Subcutaneous adipose tissue (tissue), 4 donors: ENCODE measurements around the gene UBE2J2. TPM values are rescaled to one million over a fixed set of nuclear protein-coding genes. Genes with fewer than 3 reads are reported as not detected.

ENCODE experiments used
- total RNA-seq, 4 donors: library from RNA; depleted of rRNA; stranded (reverse); fragments of >200 nt; gene quantifications; one replicate each; pipeline ENCODE4 v1.1.0, GENCODE V29; 2016
- TF ChIP-seq, protein P1 (sequence below): fragments of 450-650 bp; IDR thresholded peaks from one replicate; pipeline ENCODE4 v1.5.1; 2016; ENCODE audit warnings: low read depth, mild to moderate bottlenecking, control low read depth, antibody characterized with exemption, moderate library complexity

Gene UBE2J2
- total RNA-seq, 4 donors from 2014 or later: 20.1 to 35.4 (median 33.5) TPM

DNA sequence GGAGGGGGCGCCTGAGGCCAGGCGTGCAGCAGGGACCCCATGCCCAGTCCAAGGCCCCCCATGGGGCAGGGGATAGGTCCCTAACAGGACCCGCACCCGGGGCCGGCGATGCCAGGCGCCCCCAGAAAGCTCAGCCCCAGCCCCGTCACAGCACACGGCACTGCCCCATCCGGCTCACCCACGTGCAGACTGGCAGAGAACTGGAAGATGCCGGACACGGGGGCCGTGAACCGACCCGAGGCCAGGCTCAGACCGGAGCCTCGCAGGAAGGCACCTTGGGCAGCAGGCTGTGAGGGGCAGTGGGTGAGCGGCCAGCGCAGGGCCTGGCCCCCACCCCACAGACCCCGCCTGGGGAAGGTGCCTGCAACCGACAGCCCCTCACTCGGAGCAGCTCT, 30.4 kb downstream of the UBE2J2 start:
- TF ChIP-seq, protein P1, sequence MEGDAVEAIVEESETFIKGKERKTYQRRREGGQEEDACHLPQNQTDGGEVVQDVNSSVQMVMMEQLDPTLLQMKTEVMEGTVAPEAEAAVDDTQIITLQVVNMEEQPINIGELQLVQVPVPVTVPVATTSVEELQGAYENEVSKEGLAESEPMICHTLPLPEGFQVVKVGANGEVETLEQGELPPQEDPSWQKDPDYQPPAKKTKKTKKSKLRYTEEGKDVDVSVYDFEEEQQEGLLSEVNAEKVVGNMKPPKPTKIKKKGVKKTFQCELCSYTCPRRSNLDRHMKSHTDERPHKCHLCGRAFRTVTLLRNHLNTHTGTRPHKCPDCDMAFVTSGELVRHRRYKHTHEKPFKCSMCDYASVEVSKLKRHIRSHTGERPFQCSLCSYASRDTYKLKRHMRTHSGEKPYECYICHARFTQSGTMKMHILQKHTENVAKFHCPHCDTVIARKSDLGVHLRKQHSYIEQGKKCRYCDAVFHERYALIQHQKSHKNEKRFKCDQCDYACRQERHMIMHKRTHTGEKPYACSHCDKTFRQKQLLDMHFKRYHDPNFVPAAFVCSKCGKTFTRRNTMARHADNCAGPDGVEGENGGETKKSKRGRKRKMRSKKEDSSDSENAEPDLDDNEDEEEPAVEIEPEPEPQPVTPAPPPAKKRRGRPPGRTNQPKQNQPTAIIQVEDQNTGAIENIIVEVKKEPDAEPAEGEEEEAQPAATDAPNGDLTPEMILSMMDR: no peak

DNA sequence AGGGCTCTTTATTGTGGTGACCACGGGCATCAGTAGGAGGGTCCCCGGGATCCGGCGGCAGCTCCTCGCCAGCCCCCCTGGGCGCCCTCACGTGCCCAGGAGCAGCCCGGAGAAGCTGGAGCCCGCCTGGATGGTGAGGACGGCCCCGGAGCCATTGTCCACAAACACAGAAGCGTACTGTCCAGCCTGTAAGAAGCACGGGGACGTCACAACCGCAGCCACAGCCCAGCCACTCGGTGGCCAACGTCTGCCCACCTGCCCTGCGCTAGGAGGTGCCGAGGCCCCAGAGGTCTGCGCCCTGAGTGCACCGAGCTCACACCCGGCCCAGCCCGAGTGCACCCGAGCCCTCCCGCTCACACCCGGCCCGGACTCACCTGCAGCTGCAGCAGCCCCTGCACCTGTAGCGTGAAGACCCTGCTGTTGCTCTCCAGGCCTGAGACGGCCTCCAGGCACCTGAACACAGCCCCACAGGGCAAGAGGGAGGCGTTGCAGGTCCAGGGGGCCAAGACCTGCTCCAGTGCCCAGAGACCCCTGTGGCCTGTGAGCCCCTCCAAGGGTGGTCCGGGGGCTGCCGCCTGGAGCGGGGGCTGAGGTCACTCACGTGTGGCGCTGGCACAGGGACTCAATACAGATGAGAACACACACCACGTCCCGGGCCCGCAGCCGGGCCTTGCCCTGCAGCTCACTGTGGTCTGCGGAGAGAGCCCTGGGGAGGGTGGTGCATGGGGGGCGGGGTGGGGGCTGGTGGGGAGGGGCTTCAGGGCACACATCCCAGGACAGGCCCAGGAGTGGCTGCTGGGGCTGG, 31.0 kb downstream of the UBE2J2 start:
- TF ChIP-seq, protein P1: no peak

GRCh38 chr1:1241588-1242219, 31.9 kb downstream of the UBE2J2 start:
- TF ChIP-seq, protein P1: no peak

DNA sequence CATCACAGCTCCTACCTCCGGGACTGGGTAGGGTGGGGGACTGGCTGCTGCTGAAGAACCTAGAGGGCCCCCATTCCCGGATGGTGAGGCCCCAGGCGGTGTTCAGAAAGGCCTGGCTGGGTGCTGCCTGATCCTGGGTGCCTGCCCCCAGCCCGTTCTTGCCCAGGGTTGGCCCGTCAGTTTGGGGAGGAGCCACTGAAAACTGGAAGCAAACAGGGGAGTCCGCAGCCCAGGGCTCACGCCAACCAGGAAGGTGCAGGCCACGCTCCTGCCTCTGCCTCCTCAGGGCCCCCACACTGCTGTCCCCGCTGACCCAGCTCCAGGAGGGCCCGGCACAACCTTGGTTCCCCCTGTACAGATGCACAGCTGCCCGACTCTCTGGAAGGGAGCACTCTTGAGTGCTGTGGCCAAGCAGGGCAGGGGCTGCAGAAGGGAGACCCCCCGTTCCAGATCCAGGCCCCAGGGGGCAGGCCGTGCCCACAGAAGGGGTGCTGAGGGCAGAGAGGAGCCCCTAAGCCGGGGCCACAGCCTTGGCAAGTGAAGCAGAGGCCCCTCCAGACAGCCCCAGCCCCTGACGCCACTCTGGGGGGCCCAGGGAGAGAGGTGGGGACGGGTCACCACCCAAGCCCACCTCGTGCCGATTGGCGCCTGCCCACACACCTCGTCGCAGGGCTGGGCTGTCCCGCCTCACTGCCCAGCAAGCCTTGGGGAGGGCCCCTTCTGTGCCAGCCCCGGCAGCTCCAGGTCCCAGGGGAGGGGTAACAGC, 32.6 kb downstream of the UBE2J2 start:
- TF ChIP-seq, protein P1: no peak

DNA sequence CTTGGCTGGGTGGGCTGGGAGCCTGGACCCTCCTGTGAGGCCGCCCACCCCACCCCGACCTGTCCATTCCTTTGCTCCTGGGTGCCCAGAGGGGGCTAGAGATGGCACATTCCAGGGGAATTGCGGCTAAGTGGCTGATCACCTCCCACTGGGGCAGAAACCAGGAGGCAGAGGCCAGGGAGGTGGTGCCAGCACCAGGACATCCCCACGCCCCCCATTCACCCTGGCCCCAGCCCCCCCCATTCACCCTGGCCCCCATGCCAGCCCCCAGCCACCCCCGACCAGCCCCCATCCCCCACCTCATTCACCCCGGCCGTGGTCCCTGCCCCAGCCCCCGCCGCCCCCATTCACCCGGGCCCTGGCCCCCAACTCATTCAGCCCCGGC, 33.3 kb downstream of the UBE2J2 start:
- TF ChIP-seq, protein P1: no peak

GRCh38 chr1:1239614-1240347, 33.9 kb downstream of the UBE2J2 start:
- TF ChIP-seq, protein P1: no peak
